Inferior parietal cortex (tissue), 1 donor: ENCODE results near the gene CUX1.
"Not testable (repeated sequence)": the region's sequence is repeated elsewhere in the genome, so short reads cannot be mapped to it uniquely, and the experiment has no call there.

ENCODE experiments used
- DNase-seq: peaks from one replicate; pipeline ENCODE4 v3.0.0-alpha.2; 2016; ENCODE audit errors: extremely low spot score

Gene CUX1

DNA sequence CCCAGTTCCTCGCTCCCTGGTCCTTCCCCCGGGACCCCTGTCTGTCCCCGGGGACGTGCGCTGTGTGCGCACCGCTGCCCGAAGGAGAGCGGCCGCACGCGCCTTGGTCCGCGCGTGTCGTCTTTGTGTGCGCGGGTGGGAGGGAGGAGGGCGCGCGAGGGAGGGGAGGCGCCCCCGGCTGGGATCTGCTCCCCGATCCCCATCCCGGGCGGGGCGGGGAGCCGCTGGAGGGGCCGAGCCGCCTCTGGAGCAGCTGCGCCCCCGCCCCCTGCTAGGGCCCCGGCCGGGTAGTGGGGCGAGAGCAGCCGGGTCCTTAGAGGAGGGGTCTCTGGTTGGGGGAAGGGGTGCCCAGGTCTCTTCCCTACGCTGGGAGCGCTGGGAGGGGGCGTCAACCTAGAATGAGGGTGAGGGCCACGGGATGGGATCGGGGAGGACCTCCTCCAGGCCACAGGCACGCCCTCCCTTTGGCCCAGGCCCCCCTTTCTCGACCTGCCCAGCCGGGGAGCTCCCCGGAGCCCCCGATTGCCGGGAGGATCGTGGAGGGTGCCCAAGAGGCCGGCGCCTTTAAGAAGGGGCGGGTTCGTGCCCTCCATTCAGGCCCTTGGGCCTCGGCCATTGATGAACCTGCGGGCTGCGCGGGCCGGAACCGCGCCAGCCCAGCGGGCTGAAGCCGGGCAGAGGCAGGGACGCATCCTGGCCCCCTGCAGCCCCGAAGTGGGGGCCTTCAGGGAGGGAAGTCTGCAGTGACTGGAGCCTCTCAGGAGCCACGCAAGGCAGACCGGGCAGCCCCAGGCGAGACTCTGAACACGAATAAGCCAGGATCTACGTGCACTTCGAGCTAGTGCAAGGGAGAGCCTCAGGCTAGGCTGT, 469.9 kb downstream of the CUX1 start:
- peak; percentile 27 for DNase-seq

GRCh38 chr7:102287981-102288278, 470.5 kb downstream of the CUX1 start:
- DNase-seq = no peak

DNA sequence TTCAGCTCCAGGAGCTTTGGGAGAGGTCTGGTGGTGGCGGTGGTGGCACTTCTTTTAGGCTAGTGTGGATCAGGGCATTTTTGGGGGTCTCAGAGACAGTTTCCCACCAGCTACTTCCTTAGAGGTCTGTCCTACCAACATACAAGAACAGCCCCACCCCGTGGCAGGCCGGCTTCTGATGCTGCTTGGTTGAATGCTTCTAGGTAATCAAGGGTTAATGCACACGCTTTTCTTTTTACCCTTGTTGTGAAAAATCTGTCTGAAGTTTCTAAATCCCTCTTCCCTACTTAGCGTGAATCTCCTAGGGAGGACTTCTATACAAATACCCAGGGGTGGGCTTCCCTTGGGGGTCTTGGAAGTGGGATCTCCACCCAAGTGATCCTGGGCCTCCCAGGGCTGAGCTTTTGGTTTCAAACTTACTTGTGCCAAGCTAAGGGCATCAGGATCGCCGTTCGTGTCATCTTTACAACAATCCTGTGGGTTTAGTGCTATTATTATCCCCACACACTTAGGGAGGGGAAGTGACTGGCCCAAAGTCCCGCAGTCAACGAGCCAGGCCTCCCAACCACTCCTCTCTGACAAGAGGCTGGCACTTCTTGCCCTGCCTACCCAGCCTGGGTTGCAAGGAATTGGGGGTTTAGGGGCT, 471.0 kb downstream of the CUX1 start:
- no peak for DNase-seq

GRCh38 chr7:102289057-102289456, 471.6 kb downstream of the CUX1 start:
- no peak for DNase-seq

DNA sequence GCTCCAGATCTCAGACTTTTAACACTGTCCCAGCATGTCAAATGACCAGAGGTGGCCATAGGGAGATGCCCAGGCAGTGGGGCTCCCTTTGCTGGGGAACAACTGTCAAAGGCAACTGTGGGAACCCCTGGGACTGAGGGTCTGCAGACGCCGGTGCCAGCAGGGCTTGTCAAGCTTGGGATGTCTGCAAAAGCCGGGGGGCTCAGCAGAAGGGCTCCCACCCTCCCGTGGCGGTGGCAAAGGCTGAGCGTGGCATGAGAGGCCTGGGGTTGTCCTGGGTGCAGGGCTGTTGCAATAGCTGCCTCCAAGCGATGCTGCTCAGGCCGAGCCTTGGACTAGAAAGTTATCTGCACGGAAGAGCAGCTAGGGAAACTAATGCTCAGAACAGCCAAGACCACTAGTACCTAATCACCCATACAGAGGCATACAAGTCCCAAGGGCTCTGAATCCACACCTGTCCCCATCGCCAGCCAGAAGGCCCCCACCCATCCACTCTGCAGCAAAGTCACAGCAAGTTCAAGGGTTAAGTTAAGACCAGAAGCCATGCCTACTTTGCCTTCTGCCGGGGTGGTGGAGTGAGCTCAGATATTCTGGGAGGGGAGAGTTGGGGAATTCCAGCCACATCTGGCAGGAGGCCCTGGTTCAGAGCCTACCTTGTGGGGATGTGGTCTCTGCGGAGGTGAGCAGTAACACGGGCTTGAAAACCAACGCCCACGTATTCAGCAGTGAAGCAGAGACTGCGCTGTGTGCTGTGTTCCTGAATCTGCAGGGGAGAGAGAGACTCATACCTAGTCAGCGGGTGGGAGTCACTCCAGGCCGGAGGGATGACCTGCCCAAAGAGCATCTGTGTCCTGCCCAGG, 473.9 kb downstream of the CUX1 start:
- no peak for DNase-seq

DNA sequence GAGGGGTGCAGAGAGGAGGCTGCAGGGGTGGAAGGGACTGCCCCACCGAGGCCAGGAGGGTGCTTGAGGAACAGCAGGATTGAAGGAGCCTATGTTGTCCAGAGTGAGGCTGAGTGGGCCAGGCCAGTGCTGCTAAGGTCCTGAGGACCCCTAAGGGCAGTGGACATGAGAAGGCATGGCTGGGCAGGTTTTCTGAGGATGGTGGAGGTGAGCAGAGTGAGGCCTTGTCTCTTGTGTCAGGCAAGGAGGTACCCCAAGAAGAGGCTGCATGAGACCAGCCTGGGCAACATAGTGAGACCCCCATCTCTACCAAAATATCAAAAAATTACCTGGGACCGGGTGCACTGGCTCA, 474.5 kb downstream of the CUX1 start:
- no peak for DNase-seq

DNA sequence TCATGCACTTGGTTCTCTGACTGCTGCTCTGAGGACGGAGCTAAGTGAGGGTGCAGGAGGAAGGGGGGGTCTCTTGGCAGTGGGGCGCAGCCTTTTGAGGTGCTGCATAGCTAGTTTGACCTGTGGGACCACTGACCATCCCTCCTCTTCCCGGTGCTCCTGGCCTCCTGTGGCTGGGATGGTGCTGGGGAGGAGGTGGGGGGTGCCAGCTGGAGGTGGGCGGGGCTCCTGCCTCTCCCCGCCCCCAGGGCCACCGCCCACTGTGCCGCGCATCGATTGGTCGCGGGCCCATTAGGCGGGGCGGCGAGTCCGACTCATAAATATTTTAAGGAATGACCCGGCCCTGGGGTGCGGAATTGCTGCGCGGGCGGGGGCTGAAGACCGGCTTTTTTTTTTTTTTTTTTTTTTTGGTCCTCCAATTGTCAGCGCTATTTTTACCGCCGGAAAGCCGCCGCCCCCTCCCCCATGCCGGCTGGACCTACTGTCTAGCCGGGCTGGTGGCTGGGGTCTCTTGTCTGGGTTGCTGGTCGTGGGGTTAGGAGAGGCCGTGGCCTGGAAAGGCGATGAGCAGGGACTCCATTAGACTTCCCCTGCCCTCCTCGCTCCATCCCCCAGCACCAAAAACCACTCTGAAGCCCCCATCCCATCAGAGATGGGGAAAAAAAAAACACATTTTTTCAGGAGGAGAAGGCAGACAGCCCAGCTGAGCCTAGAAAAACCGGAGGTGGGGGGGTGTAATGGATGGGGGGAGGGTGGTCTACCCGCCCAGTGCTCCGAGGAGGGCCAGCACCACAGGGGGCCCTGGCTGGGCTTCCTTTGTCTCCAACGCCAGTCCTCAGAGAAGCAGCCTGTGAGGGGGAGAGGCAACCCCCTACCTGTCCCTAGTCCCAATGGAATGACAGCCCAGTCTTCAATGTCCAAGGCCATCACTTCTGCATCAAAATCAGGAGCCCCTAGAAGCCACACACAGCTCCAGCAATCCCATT, 475.7 kb downstream of the CUX1 start:
- DNase-seq = no peak

DNA sequence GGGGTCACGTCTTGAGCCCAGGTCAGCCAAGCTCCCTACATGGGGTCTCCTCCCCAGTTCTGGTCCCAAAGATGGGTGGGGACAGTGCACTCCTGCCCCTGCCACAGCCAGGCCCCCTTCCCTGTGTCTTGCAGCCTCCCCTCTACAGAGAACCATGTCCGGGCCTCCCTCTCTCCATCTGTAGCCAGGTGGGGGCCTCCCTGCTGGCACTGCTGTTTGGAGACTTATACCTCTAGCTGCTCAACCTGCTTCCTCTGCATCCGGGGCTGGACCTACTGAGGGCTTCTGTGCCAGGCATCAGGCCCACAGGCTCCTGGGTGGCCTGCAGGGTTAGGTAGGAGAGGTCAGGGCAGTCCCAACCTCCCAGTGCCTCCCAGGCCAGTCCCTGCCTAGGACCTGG, 477.2 kb downstream of the CUX1 start:
- DNase-seq = no peak

DNA sequence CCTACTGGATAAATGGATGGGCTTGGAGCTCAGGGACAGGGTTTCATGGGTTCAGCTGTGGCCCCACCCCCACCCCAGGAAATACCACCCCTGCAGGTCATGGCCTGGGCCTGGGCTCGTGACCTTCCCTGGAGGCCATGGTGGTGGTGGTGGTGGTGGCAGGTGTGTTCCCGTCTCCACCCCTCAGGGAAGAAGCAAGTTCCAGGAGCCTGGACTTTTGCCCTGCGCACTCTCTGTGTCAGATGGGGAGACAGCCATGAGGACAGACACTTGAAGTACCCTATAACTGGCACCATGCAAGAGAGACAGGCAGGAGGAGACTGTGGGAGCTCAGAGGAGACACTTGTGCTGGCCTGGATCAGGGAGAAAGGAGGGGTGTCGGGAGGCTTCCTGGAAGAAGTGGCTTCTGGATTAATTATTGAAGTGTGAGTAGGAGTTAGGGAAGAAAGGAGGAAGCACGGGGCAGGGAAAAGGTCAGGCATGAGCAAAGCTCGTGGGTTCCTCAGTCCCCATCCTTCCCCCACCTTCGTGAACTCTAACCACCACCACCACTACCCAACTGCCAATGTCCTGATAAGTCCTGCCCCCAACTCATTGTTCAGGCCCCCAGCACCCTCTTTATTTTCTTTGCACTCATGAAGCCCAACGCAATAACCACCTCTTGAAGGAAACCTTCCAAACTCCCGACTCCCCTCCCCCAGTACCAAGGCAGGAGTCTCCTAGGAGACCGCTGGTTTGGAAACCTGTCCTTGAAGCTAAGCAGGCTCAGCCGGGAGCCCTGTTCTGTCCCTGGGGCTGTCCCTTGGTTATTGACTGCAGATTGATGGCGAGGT, 478.1 kb downstream of the CUX1 start:
- DNase-seq = no peak

GRCh38 chr7:102296179-102296438, 478.7 kb downstream of the CUX1 start:
- DNase-seq = no peak

- no peak for DNase-seq
These were observed 479.1 kb downstream of the CUX1 start for GRCh38 chr7:102296514-102296913.

- DNase-seq = no peak
These were observed 480.2 kb downstream of the CUX1 start for GRCh38 chr7:102297487-102298218.

- DNase-seq = no peak
These were observed 483.3 kb downstream of the CUX1 start for GRCh38 chr7:102300643-102301221.

GRCh38 chr7:102301367-102301766, 483.9 kb downstream of the CUX1 start:
- not testable (repeated sequence) for DNase-seq

DNA sequence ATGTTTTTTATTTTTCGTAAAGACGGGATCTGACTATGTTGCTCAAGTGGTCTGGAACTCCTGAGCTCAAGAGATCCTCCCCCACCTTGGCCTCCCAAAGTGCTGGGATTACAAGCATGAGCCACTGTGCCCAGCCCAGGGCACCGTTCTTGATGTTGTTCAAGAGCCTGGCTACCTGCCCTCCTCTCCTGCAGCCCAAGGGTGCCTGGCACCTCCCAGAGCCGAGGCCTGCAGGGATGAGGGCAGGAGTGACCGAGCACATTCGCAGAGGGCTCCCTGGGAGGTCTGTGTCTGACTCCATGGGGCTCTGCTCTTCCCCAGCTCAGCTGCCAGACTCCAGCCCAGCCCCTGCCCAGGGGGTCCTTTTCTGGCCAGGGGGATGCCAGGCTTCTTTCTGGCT, 484.6 kb downstream of the CUX1 start:
- DNase-seq = no peak

DNA sequence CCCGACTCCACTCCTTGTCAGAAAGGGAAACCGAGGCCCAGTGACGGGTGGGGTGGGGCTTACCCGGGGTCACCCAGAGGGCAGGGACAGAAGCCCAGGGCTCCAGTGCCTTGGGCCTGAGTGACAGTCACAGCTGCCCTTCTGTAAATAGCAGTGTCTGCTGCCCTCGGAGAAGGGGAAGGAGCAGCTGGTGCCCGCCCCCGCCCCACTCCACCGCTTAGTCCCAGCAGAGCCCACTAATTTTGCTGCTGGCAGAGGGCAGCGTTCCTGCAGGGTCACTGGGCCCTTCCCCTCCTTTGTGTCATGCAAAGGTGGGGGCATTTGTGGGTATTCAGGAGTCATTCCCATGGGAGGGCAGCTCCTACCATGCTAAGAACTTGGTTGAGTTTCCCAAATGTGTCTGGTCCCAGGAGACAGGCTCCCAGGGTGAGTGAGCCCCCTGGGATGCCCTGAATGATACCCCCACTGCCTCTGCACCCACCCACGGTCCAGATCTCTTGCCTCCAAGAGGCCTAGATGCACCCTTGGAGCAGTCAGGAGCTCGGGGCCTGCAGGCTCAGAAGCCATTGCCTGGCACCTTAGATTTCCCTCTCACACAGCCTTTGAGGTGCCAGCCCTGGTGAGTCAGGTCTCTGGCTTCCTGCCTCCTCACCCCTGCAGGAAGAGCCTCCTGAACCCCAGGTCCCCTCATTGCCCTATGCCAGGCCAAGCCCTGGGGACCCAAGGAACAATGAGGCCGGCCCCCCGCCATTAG, 486.4 kb downstream of the CUX1 start:
- DNase-seq = no peak

DNA sequence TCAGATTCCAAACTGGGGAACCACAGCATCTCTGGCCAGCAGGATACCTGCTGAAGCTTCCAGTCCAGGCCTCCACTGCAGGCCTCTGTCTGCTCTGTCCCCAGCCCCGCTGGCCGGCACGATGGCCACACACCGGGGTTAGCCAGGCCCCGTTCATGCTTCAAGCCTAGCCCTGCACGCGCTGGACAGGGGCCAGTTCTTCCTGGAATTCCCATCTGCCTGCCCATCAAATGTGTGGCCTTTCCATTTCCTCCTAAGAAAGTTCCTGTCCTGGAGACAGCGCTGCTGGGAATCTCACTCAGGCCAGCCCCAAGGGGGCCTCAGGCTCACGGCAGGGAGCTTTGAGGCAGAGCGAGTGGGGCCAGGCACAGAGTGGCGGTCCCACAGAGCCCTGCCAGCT, 487.2 kb downstream of the CUX1 start:
- no peak for DNase-seq

GRCh38 chr7:102305414-102306268, 488.2 kb downstream of the CUX1 start:
- no peak for DNase-seq
